ENCODE measurements around the gene GDE1. TPM values are rescaled to one million over a fixed set of nuclear protein-coding genes. Genes with fewer than 3 reads are reported as not detected.
A peak's percentile ranks its signal among the peaks of the same experiment; 100 is the strongest.

Gene GDE1
- polyA plus RNA-seq, 1 donor (not counting 4 experiments of a cell fraction or from before 2014, with no cell fraction given): 52.9 TPM

GRCh38 chr16:19520861-19521331 lies 1.0 kb downstream of the GDE1 start:
- H3K9me3 ChIP-seq (ENCODE audit: control insufficient read depth, low read depth, low read length): no peaks in the 10 kb centered on the region
- H3K27me3 ChIP-seq (ENCODE audit: control insufficient read depth, extremely low read depth, insufficient read depth, low read length): no peaks in the 10 kb centered on the region
- peaks cover 47% of the 10 kb centered on the region for H3K79me2 ChIP-seq (ENCODE audit: control insufficient read depth, insufficient read depth, low read length)
- no peaks in the 10 kb centered on the region for H3K9me1 ChIP-seq (ENCODE audit: control insufficient read depth, extremely low read depth, insufficient read depth, low read length)
- dilution Hi-C loops (cut with MboI; ENCODE audit: extremely low pct_ligation_motif_present, low sequenced_read_pairs): loop anchor here (25.0 kb wide), 1 partner anchor 109 kb away; the partner anchor contains the start of gene TMC5
- H3K27ac ChIP-seq (ENCODE audit: control insufficient read depth, insufficient read depth, low read length): peak overlapping the region; percentile 61
- peak overlapping the region; percentile 96 for H3K4me2 ChIP-seq (ENCODE audit: control insufficient read depth, extremely low read depth, insufficient read depth, low read depth, low read length)
- FAIRE-seq (no peak), DNase-seq (ENCODE audit: low read depth, low spot score) (no peak)
- H4K20me1 ChIP-seq (ENCODE audit: control insufficient read depth, extremely low read depth, insufficient read depth, low read length): peaks cover 3% of the 10 kb centered on the region
- peak overlapping the region; percentile 63 to 98 (median 81) for H3K4me3 ChIP-seq (ENCODE audit: control insufficient read depth in 2 of 3, extremely low read depth in 1 of 3, insufficient read depth in 2 of 3, low read depth in 1 of 3, low read length in 3 of 3)
- H3K4me1 ChIP-seq (ENCODE audit: control insufficient read depth, extremely low read depth, insufficient read depth, low read length): peaks cover 38% of the 10 kb centered on the region
- peak overlapping the region; percentile 86 for H3K9ac ChIP-seq (ENCODE audit: control insufficient read depth, extremely low read depth, insufficient read depth, low read length)
- H2AFZ ChIP-seq (ENCODE audit: control insufficient read depth, low read length): no peak overlapping the region
- TF ChIP-seq CTCF (optimal IDR thresholded peaks at IDR 0.05 in 1 of 3, IDR thresholded peaks at IDR 0.05 in 1 of 3, conservative IDR thresholded peaks at IDR 0.05 in 1 of 3; ENCODE audit: extremely low read depth in 1 of 3, insufficient read depth in 2 of 3, low read length in 3 of 3) (no peak), EZH2 (IDR thresholded peaks at IDR 0.05; ENCODE audit: low read length) (no peak)
- H3K36me3 ChIP-seq (ENCODE audit: control insufficient read depth in 2 of 2, extremely low read depth in 1 of 2, insufficient read depth in 2 of 2, low read length in 2 of 2): peaks cover 0 to 2% of the 10 kb centered on the region in 2 experiments

GRCh38 chr16:19518388-19518787 lies 3.5 kb downstream of the GDE1 start:
- H3K4me1 ChIP-seq (ENCODE audit: control insufficient read depth, extremely low read depth, insufficient read depth, low read length): peaks cover 25% of the 10 kb centered on the region
- no peaks in the 10 kb centered on the region for H3K27me3 ChIP-seq (ENCODE audit: control insufficient read depth, extremely low read depth, insufficient read depth, low read length)
- no peaks in the 10 kb centered on the region for H3K9me1 ChIP-seq (ENCODE audit: control insufficient read depth, extremely low read depth, insufficient read depth, low read length)
- H3K36me3 ChIP-seq (ENCODE audit: control insufficient read depth in 2 of 2, extremely low read depth in 1 of 2, insufficient read depth in 2 of 2, low read length in 2 of 2): peaks cover 0 to 6% of the 10 kb centered on the region in 2 experiments
- H2AFZ ChIP-seq (ENCODE audit: control insufficient read depth, low read length): no peak overlapping the region
- no peak overlapping the region for H3K4me3 ChIP-seq (ENCODE audit: control insufficient read depth in 2 of 3, extremely low read depth in 1 of 3, insufficient read depth in 2 of 3, low read depth in 1 of 3, low read length in 3 of 3)
- peaks cover 33% of the 10 kb centered on the region for H3K79me2 ChIP-seq (ENCODE audit: control insufficient read depth, insufficient read depth, low read length)
- dilution Hi-C loops (cut with MboI; ENCODE audit: extremely low pct_ligation_motif_present, low sequenced_read_pairs): loop anchor here (25.0 kb wide), 1 partner anchor 106 kb away; the partner anchor contains the start of gene TMC5
- H4K20me1 ChIP-seq (ENCODE audit: control insufficient read depth, extremely low read depth, insufficient read depth, low read length): peaks cover 3% of the 10 kb centered on the region
- H3K9me3 ChIP-seq (ENCODE audit: control insufficient read depth, low read depth, low read length): no peaks in the 10 kb centered on the region
- H3K4me2 ChIP-seq (ENCODE audit: control insufficient read depth, extremely low read depth, insufficient read depth, low read depth, low read length): no peak overlapping the region
- H3K9ac ChIP-seq (ENCODE audit: control insufficient read depth, extremely low read depth, insufficient read depth, low read length): no peak overlapping the region
- FAIRE-seq (no peak), DNase-seq (ENCODE audit: low read depth, low spot score) (no peak)
- TF ChIP-seq CTCF (optimal IDR thresholded peaks at IDR 0.05 in 1 of 3, IDR thresholded peaks at IDR 0.05 in 1 of 3, conservative IDR thresholded peaks at IDR 0.05 in 1 of 3; ENCODE audit: extremely low read depth in 1 of 3, insufficient read depth in 2 of 3, low read length in 3 of 3) (no peak), EZH2 (IDR thresholded peaks at IDR 0.05; ENCODE audit: low read length) (no peak)
- no peak overlapping the region for H3K27ac ChIP-seq (ENCODE audit: control insufficient read depth, insufficient read depth, low read length)

Data from keratinocyte (primary cell).